Ectodermal cell (in vitro differentiated cells): ENCODE results near the gene SEPTIN11.

Source experiments
- H3K27ac ChIP-seq: 2 replicates; pipeline ENCODE4 v1.7.0; 2013; ENCODE audit warnings: mild to moderate bottlenecking, low read depth, low read length; ENCODE audit not compliant: insufficient read depth, poor library complexity, severe bottlenecking
- H3K27me3 ChIP-seq: 2 replicates; pipeline ENCODE4 v1.7.0; 2013; ENCODE audit warnings: mild to moderate bottlenecking, low read length; ENCODE audit not compliant: insufficient read depth, control insufficient read depth, poor library complexity, severe bottlenecking
- H3K36me3 ChIP-seq: one replicate; pipeline ENCODE4 v1.7.0; 2013; ENCODE audit warnings: low read length; ENCODE audit not compliant: control insufficient read depth, insufficient read depth
- H3K4me1 ChIP-seq: one replicate; pipeline ENCODE4 v1.7.0; 2013; ENCODE audit warnings: low read length; ENCODE audit not compliant: control insufficient read depth, insufficient read depth
- H3K4me3 ChIP-seq: 2 replicates; pipeline ENCODE4 v1.7.0; 2013; ENCODE audit warnings: low read depth, low read length, control low read depth; ENCODE audit not compliant: insufficient read depth
- H3K9me3 ChIP-seq: 2 replicates; pipeline ENCODE4 v1.7.0; 2013; ENCODE audit warnings: mild to moderate bottlenecking, low read length, moderate library complexity; ENCODE audit not compliant: control insufficient read depth
- WGBS, 2 experiments: methylation state at CpG; one replicate each; pipeline ENCODE4 v1.1.7; 2013; ENCODE audit warnings: missing lambda C conversion rate in 2 of 2; 5-methylcytosine and 5-hydroxymethylcytosine counted together

SEPTIN11 gene

GRCh38 chr4:76977736-76978350, 28.3 kb downstream of the SEPTIN11 start:
- peaks cover 8% of the 10 kb centered on the region for H3K4me1 ChIP-seq
- 91 to 100% methylated on average over 3 of the region's 3 CpGs for WGBS, 2 experiments
- no peaks in the 10 kb centered on the region for H3K36me3 ChIP-seq
- H3K27me3 ChIP-seq = no peaks in the 10 kb centered on the region
- no peaks in the 10 kb centered on the region for H3K9me3 ChIP-seq
- no peak overlapping the region for H3K4me3 ChIP-seq
- H3K27ac ChIP-seq = no peak overlapping the region

GRCh38 chr4:76979236-76979635, 29.7 kb downstream of the SEPTIN11 start:
- Histone ChIP-seq H3K4me1 (peaks cover 11% of the 10 kb centered on the region), H3K27ac (no peak overlapping the region)

GRCh38 chr4:76980261-76980660, 30.7 kb downstream of the SEPTIN11 start:
- WGBS, 2 experiments = 94 to 96% methylated on average over 6 of the region's 6 CpGs
- Histone ChIP-seq H3K27me3 (no peaks in the 10 kb centered on the region), H3K4me3 (no peak overlapping the region), H3K4me1 (peaks cover 14% of the 10 kb centered on the region), H3K36me3 (no peaks in the 10 kb centered on the region), H3K27ac (no peak overlapping the region), H3K9me3 (no peaks in the 10 kb centered on the region)

More at GRCh38 chr4:76979236-76979635, 29.7 kb downstream of the SEPTIN11 start:
- 91 to 92% methylated on average over 2 of the region's 2 CpGs for WGBS, 2 experiments
- Histone ChIP-seq H3K36me3 (no peaks in the 10 kb centered on the region), H3K4me3 (no peak overlapping the region), H3K9me3 (no peaks in the 10 kb centered on the region), H3K27me3 (no peaks in the 10 kb centered on the region)

GRCh38 chr4:76981644-76982043, 32.1 kb downstream of the SEPTIN11 start:
- H3K27me3 ChIP-seq = no peaks in the 10 kb centered on the region
- no peaks in the 10 kb centered on the region for H3K9me3 ChIP-seq
- H3K4me3 ChIP-seq = no peak overlapping the region
- H3K36me3 ChIP-seq = no peaks in the 10 kb centered on the region
- H3K27ac ChIP-seq = no peak overlapping the region
- WGBS, 2 experiments = 85 to 92% methylated on average over 3 of the region's 3 CpGs
- peaks cover 17% of the 10 kb centered on the region for H3K4me1 ChIP-seq

- no peaks in the 10 kb centered on the region for H3K27me3 ChIP-seq
- no peak overlapping the region for H3K4me3 ChIP-seq
- WGBS, 2 experiments = 92 to 94% methylated on average over 7 of the region's 7 CpGs
- H3K27ac ChIP-seq = no peak overlapping the region
- no peaks in the 10 kb centered on the region for H3K9me3 ChIP-seq
- peaks cover 23% of the 10 kb centered on the region for H3K4me1 ChIP-seq
- no peaks in the 10 kb centered on the region for H3K36me3 ChIP-seq
Measured at GRCh38 chr4:76982638-76983584, 33.4 kb downstream of the SEPTIN11 start.

- peaks cover 23% of the 10 kb centered on the region for H3K4me1 ChIP-seq
- 94 to 97% methylated on average over 3 of the region's 3 CpGs for WGBS, 2 experiments
- H3K27ac ChIP-seq = no peak overlapping the region
Measured at GRCh38 chr4:76984127-76984526, 34.6 kb downstream of the SEPTIN11 start.

GRCh38 chr4:76984788-76985211, 35.2 kb downstream of the SEPTIN11 start:
- WGBS, 2 experiments = 70 to 74% methylated on average over 7 of the region's 7 CpGs
- H3K27ac ChIP-seq = no peak overlapping the region

More at GRCh38 chr4:76984127-76984526, 34.6 kb downstream of the SEPTIN11 start:
- Histone ChIP-seq H3K36me3 (no peaks in the 10 kb centered on the region), H3K27me3 (no peaks in the 10 kb centered on the region), H3K4me3 (no peak overlapping the region), H3K9me3 (no peaks in the 10 kb centered on the region)

GRCh38 chr4:76987153-76987591, 37.6 kb downstream of the SEPTIN11 start:
- 56 to 71% methylated on average over 5 of the region's 5 CpGs for WGBS, 2 experiments
- Histone ChIP-seq H3K36me3 (no peaks in the 10 kb centered on the region), H3K4me3 (no peak overlapping the region), H3K27ac (no peak overlapping the region), H3K4me1 (peaks cover 15% of the 10 kb centered on the region), H3K9me3 (no peaks in the 10 kb centered on the region), H3K27me3 (no peaks in the 10 kb centered on the region)

More at GRCh38 chr4:76984788-76985211, 35.2 kb downstream of the SEPTIN11 start:
- Histone ChIP-seq H3K36me3 (no peaks in the 10 kb centered on the region), H3K27me3 (no peaks in the 10 kb centered on the region), H3K4me3 (no peak overlapping the region), H3K4me1 (peaks cover 23% of the 10 kb centered on the region), H3K9me3 (no peaks in the 10 kb centered on the region)

GRCh38 chr4:76987685-76988084, 38.1 kb downstream of the SEPTIN11 start:
- H3K27me3 ChIP-seq = no peaks in the 10 kb centered on the region
- H3K36me3 ChIP-seq = no peaks in the 10 kb centered on the region
- H3K9me3 ChIP-seq = no peaks in the 10 kb centered on the region
- H3K27ac ChIP-seq = no peak overlapping the region
- WGBS, 2 experiments = 93 to 96% methylated on average over 4 of the region's 4 CpGs
- peaks cover 15% of the 10 kb centered on the region for H3K4me1 ChIP-seq
- no peak overlapping the region for H3K4me3 ChIP-seq

GRCh38 chr4:76989391-76990061, 40.0 kb downstream of the SEPTIN11 start:
- Histone ChIP-seq H3K27me3 (no peaks in the 10 kb centered on the region), H3K9me3 (no peaks in the 10 kb centered on the region), H3K4me1 (peaks cover 12% of the 10 kb centered on the region), H3K36me3 (no peaks in the 10 kb centered on the region), H3K27ac (no peak overlapping the region), H3K4me3 (no peak overlapping the region)
- WGBS, 2 experiments = 94 to 95% methylated on average over 8 to 12 of the region's 13 CpGs
